GM12878 (cell line): Measurements from ENCODE around the gene SMARCD1. TPM values are rescaled to one million over a fixed set of nuclear protein-coding genes. Genes with fewer than 3 reads are reported as not detected.

Source experiments
- ATAC-seq: fragments of 200-7000 bp; cut with Tn5 transposase; 3 replicates; pipeline ENCODE4 v1.9.1; 2020; ENCODE audit warnings: mild to moderate bottlenecking, moderate library complexity
- BruUV-seq: library from RNA; stranded (reverse); fragments of 400-500 nt; replicated peaks from 2 replicates; lab custom pipeline; 2021; lab: Mats Ljungman, UMichigan
- CTCF ChIA-PET: fragments of 300-600 bp; sonication (Branson Sonifier 250); formaldehyde crosslinking; extraction: SDS; loops from one replicate; lab custom pipeline; 2021; ENCODE audit warnings: inconsistent platforms; lab: Yijun Ruan, JAX
- POLR2A ChIA-PET: fragments of 350-600 bp; formaldehyde crosslinking; extraction: SDS; loops from one replicate; lab custom pipeline; 2021; ENCODE audit warnings: inconsistent platforms; lab: Charles Lee
- RAD21 ChIA-PET: fragments of 300-600 bp; sonication (Branson Sonifier 250); formaldehyde crosslinking; loops from one replicate; lab custom pipeline; 2023; ENCODE audit warnings: antibody characterized with exemption; ENCODE audit not compliant: unreplicated experiment; lab: Charles Lee
- SMC1A ChIA-PET: fragments of 300-600 bp; sonication (Branson Sonifier 250); formaldehyde crosslinking; loops from one replicate; lab custom pipeline; 2023; ENCODE audit not compliant: unreplicated experiment, uncharacterized antibody; lab: Charles Lee
- DNase-seq: peaks from one replicate; pipeline ENCODE4 v3.0.0-alpha.2; 2011; ENCODE audit warnings: low read depth, low spot score
- FAIRE-seq: peaks from 3 replicates; lab custom pipeline; 2011; peaks lifted over from hg19 to GRCh38; lab: Jason Lieb, UNC
- H2AFZ ChIP-seq: 2 replicates; pipeline ENCODE4 v1.6.0; 2011; ENCODE audit warnings: low read depth, low read length, control low read depth; ENCODE audit not compliant: control insufficient read depth
- H3K27ac ChIP-seq: 2 replicates; pipeline ENCODE4 v1.5.1; 2011; ENCODE audit warnings: control low read depth; ENCODE audit not compliant: control insufficient read depth, insufficient read depth
- H3K27me3 ChIP-seq, 2 experiments: replicated peaks in 1 of 2; 2 replicates each; pipeline versions ENCODE4 v1.6.0 to v1.6.1; 2011; ENCODE audit warnings: low read length in 1 of 2; ENCODE audit not compliant: control insufficient read depth in 2 of 2, insufficient read depth in 2 of 2
- H3K36me3 ChIP-seq, 2 experiments: 2 replicates each; pipeline ENCODE4 v1.5.1; 2011; ENCODE audit warnings: low read length in 1 of 2; ENCODE audit not compliant: control insufficient read depth in 2 of 2, insufficient read depth in 2 of 2
- H3K4me1 ChIP-seq: 2 replicates; pipeline ENCODE4 v1.6.1; 2011; ENCODE audit warnings: mild to moderate bottlenecking, low read length, moderate library complexity, mixed read lengths; ENCODE audit not compliant: control insufficient read depth, insufficient read depth
- H3K4me2 ChIP-seq: 2 replicates; pipeline ENCODE4 v1.6.0; 2011; ENCODE audit warnings: control low read depth; ENCODE audit not compliant: control insufficient read depth, insufficient read depth
- H3K4me3 ChIP-seq: fragments of 200-600 bp; sonication (generic); 2 replicates; pipeline ENCODE4 v1.5.1; 2016
- H3K79me2 ChIP-seq: 2 replicates; pipeline ENCODE4 v1.6.0; 2011; ENCODE audit warnings: low read length; ENCODE audit not compliant: control insufficient read depth, insufficient read depth
- H3K9ac ChIP-seq: 2 replicates; pipeline ENCODE4 v1.8.0; 2011; ENCODE audit warnings: low read length, control low read depth, mixed read lengths; ENCODE audit not compliant: control insufficient read depth, insufficient read depth
- H3K9me3 ChIP-seq: replicated peaks from 3 replicates; pipeline ENCODE4 v1.5.1; 2011; ENCODE audit warnings: mild to moderate bottlenecking, low read length; ENCODE audit not compliant: control insufficient read depth, insufficient read depth
- H4K20me1 ChIP-seq: 2 replicates; pipeline ENCODE4 v1.6.0; 2011; ENCODE audit not compliant: control insufficient read depth, insufficient read depth
- MTA3 ChIP-seq: IDR thresholded peaks from 2 replicates; pipeline ENCODE4 v1.6.1; 2012; ENCODE audit warnings: low read length, inconsistent platforms, borderline replicate concordance
- SUPT20H ChIP-seq: IDR thresholded peaks from 2 replicates; pipeline ENCODE4 v1.6.1; 2011; ENCODE audit warnings: low read depth, mild to moderate bottlenecking, low read length, moderate library complexity, borderline replicate concordance; ENCODE audit not compliant: control insufficient read depth
- ZNF687 ChIP-seq: fragments of 450-650 bp; IDR thresholded peaks from 2 replicates; pipeline ENCODE4 v1.6.1; 2017; ENCODE audit warnings: mild to moderate bottlenecking, moderate library complexity
- WGBS: methylation state at CpG from one replicate; pipeline ENCODE4 v1.1.6; 2016; ENCODE audit warnings: low lambda C conversion rate; ENCODE audit not compliant: insufficient replicate concordance, insufficient coverage; ENCODE audit errors: missing lambda C conversion rate; 5-methylcytosine and 5-hydroxymethylcytosine counted together
- in situ Hi-C: fragments of 300-500 bp; cut with MboI; formaldehyde crosslinking; loops from 9 replicates; pipeline ENCODE4 v1.14.3; 2018; ENCODE audit warnings: mixed read lengths
- intact Hi-C: fragments of 100-400 bp; cut with micrococcal nuclease; formaldehyde crosslinking; loops from one replicate; pipeline ENCODE4 v1.14.2; 2022; ENCODE audit not compliant: unreplicated experiment
- polyA plus RNA-seq, 11 experiments: library from polyadenylated mRNA; depleted of rRNA in 4 of 11; unstranded in 6 of 11; stranded (reverse) in 5 of 11; fragments of >200 nt; fragmentation: Nextera tagmentation in 4 of 11; fragmentation: Illumina TruSeq in 1 of 11; extraction: Ambion mirVana in 4 of 11; extraction: Trizol in 1 of 11; gene quantifications; 1 replicate in 1 of 11; 2 replicates in 10 of 11; pipeline versions ENCODE4 v1.2.1 to v1.2.3, GENCODE V29; 2011 to 2016; ENCODE audit warnings: inconsistent platforms in 2 of 11, missing spikeins in 2 of 11, low read depth in 1 of 11
- total RNA-seq, 4 experiments: library from RNA; depleted of rRNA in 3 of 4; stranded (reverse); fragments of >200 nt in 3 of 4; fragmentation: Illumina TruSeq in 1 of 4; extraction: Trizol in 1 of 4; gene quantifications; 2 replicates each; pipeline versions ENCODE4 v1.2.1 to v1.2.3, GENCODE V29; 2013 to 2021

SMARCD1 gene
- total and polyA plus RNA-seq, 10 of the 15 experiments (the other 5 are each of a cell fraction or from before 2014, with no cell fraction given): 1.4 to 92.4 (median 58.9) TPM

DNA sequence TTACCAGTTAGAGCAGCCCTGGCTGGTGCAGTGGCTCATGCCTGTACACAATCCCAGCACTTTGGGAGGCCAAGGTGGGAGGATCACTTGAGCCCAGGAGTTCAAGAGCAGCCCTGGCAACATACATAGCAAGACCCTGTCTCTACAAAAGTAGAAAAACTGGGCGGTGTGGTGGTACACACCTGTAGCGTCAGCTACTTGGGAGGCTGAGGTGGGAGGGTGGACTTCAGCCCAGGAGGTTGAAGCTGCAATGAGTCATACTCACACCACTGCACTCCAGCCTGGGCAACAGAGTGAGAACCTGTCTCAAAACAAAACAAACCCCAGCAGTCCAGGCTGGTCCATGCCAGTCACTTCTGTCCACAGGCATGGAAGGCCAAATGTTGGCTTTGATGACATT lies 34.2 kb downstream of the SMARCD1 start:
- BruUV-seq: no TSS peak
- H2AFZ ChIP-seq: no peak overlapping the region
- 100% methylated on average over 2 of the region's 2 CpGs for WGBS
- no peaks in the 10 kb centered on the region for H3K27me3 ChIP-seq
- TF ChIP-seq ZNF687 (no peak), MTA3 (no peak), SUPT20H (no peak)
- in situ Hi-C loops (no loop called here), intact Hi-C loops (no loop called here)
- H4K20me1 ChIP-seq: peaks cover 3% of the 10 kb centered on the region; the same call in 1 of the 2 replicates
- no peak for DNase-seq
- ChIA-PET CTCF (interaction anchor here (0.6 to 5.1 kb wide), 3 partner anchors 8 to 987 kb away, joined by 3 to 30 read pairs (median 3); partner anchors contain the start of gene COX14), POLR2A (interaction anchor here (0.7 kb wide), 1 partner anchor 33 kb away, joined by 4 read pairs; no protein-coding TSS in a partner anchor), SMC1A (interaction anchor here (1.1 kb wide), 1 partner anchor 9 kb away, joined by 5 read pairs; no protein-coding TSS in a partner anchor), RAD21 (no interaction called here)
- no peak overlapping the region for H3K9ac ChIP-seq
- no peaks in the 10 kb centered on the region for H3K9me3 ChIP-seq
- peaks cover 29% of the 10 kb centered on the region for H3K79me2 ChIP-seq
- no peak; the same call in 2 of the 3 replicates for ATAC-seq
- no peak overlapping the region for H3K4me3 ChIP-seq
- H3K36me3 ChIP-seq: peaks cover 6 to 17% of the 10 kb centered on the region in 2 experiments
- H3K4me1 ChIP-seq: peaks cover 3% of the 10 kb centered on the region; the same call in 1 of the 2 replicates
- H3K27ac ChIP-seq: no peak overlapping the region
- FAIRE-seq: no peak
- H3K4me2 ChIP-seq: no peak overlapping the region
